Stimulated activated CD8-positive, alpha-beta memory T cell treated with anti-CD3 and anti-CD28 coated beads, Interleukin-12 subunit alpha, Interleukin-12 subunit beta, amount 100 ng/mL, for 24 hours (primary cell): ENCODE measurements around the gene CEACAM1.
"Not testable (repeated sequence)": the region's sequence is repeated elsewhere in the genome, so short reads cannot be mapped to it uniquely, and the experiment has no call there.

ENCODE experiments used
- DNase-seq: peaks from one replicate; pipeline ENCODE4 v3.0.0-alpha.2; 2020; ENCODE audit errors: extremely low read depth

CEACAM1 gene

DNA sequence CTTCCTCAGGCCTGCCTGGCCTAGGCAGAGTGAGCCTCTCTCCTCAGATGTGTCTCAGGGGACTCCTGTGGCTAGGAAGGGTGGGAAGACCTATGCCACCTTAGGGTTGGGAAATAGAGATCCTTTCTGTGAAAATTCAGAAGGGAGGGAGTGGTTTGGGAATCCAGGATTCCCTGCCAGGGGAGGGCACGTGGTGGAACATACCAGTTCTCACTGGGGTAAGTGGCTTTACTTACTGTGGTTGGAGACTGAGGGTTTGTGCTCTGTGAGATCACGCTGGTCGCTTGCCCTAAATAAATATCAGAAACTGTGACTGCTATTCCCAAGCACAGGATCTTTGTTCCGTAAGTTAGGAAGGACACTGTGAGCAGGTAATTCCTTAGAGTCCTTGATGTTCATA, 16.9 kb downstream of the CEACAM1 start:
- no peak for DNase-seq

DNA sequence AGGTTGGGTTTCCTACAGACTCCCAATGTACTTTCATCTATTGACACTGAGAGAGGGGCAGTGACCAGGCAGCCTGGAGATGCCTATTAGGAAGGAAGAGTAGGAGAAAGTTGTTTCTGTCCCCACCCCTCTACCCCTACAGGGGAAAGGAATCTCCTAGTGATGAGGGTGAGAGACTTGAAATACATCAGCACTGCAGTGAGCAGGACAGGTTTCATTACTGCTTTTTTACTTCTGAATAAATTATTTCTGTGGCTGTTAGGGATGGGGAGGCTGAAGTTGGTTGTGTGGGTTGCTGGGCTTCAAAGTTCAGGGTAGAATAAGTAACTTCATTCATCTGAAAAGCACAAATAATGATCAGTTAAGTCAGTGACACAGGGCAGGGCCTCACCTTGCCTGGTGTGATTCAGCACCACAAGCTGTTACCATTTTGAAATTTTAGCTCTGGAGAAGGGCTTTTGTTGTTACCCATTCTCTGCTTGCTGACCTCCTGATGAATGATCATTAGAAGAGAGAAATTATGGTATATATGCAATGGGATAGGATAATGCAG, 19.3 kb downstream of the CEACAM1 start:
- no peak for DNase-seq

DNA sequence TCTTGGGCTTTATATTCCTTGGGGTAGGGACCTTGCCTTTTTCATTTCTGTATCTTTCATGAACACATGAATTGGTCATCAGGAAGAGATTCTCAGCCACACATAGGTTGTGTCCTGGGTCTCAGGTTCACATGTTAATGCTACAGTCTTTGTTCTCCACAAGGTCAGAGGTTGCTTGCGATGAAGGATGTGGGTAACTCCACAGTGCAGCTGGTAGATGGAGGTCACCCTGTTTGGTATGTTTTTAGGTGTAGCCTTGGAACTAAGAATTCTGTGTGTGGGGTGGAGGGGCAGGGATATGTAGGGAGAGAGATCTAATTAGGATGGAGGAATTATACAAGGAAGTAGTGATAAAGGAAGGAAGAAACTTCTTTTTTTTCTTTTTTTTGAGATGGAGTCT, 23.2 kb downstream of the CEACAM1 start:
- DNase-seq, result no peak

DNA sequence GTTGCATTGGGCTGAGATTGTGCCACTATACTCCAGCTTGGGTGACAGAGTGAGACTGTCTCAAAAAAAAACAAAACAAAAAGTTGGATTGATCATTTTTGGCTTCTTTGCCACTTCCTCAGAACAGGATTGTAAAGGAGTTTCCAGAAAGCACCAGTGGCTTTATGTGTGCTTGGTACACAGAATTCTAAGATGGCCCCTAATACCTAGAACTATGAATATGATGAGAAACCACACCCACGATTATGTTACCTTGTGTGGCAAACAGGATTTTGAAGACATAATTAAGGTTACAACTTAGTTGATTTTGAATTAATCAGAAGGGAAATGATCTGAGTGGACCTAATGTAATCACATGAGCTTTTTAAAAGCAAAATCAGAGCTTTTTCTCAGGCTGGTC, 26.5 kb downstream of the CEACAM1 start:
- DNase-seq, result no peak

DNA sequence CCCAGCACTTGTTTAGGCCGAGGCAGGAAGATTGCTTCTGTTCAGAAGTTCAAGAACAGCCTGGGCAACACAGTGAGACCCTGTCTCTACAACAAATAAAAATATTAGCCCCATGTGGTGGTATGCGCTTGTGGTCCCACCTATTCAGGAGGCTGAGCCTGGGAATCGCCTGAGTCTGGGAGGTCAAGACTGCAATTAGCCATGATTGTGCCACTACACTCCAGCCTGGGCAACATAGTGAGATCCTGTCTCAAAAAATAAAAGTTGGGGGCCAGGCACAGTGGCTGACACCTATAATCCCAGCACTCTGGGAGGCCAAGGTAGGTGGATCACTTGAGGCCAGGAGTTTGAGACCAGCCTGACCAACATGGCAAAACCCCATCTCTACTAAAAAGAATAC, 27.0 kb downstream of the CEACAM1 start:
- DNase-seq, result not testable (repeated sequence)

DNA sequence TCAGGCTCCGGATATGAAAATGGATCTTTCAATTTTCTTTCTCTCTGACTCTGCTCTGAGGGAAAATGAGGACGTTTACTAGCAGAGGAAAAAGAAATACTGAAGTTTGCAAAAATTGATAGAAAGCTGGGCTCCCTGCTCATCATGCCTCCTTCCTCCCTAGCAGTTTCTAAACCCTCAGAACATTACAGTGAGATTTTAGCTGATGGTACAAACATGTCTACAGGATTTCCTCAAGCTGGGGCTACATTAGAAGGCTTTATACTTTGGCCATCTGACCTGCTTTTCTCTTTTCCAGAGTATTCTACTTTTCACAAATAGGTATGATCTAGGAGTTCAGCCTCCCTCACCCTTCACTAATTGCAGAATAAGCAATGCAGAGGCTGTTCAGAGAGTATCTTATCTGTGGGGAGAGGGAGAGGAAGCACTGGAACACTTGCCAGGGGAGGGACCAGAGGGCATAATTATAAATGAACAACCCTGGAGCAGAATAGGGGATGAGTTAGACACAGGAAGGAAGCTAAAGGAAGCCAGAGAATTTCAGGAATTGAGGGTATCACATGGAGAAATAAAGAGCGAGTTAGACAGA, 30.0 kb downstream of the CEACAM1 start:
- no peak for DNase-seq

DNA sequence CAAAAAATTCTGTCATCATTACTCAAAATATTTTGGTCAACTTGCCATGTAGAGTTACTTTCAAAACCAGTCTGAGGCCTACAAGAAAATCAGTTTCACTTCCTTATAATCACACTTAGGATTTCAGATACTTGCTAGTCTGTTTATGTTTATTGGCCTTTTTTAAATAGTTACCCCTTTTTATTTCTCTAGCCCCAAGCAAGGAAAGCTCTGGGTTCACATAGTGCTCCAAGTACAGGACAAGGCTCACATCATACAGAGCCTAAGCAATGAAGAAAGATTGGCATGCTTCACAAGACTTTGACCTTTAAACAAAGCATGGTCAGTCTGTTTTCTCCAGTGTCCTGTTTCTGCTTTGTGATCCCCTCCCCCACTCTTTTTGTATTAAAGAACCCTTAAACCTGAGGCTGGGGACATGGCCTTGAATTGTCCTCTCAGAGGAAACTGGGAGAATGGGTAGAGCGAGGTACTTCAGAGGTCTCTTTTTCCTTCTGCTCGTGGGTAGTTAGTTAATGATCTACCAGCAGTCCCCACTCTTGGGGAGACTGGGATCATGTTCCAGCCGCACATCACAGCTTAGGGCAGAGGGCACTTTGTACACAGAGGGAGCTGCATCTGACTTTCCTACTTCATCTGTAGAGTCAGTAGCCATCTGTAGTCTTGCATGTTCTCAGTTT, 30.7 kb downstream of the CEACAM1 start:
- DNase-seq, result no peak

DNA sequence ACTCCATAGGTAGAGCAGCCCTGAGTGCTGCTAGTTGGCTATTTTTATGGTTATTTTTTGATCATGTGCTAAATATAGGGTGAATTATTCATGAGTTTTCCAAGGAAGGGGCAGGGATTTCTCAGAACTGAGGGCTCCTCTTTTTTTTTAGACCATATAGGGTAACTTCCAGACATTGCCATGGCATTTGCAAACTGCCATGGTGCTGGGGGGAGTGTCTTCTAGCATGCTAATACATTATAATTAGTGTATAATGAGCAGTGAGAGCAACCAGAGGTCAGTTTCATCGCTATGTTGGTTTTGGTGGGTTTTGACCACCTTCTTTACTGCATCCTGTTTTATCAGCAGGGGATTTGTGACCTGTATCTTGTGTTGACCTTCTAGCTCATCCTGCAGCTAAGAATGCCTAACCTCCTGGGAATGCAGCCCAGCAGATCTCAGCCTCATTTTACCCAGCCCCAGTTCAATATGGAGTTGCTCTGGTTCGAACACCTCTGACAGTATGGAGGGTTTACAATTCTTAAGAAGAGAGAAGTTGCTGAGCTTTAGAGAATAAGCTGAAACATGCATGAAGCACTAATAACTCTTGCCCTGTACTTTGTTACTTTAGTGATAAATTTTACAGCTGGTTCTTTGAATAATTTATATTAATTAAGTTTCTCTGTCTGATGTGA, 31.7 kb downstream of the CEACAM1 start:
- no peak for DNase-seq

DNA sequence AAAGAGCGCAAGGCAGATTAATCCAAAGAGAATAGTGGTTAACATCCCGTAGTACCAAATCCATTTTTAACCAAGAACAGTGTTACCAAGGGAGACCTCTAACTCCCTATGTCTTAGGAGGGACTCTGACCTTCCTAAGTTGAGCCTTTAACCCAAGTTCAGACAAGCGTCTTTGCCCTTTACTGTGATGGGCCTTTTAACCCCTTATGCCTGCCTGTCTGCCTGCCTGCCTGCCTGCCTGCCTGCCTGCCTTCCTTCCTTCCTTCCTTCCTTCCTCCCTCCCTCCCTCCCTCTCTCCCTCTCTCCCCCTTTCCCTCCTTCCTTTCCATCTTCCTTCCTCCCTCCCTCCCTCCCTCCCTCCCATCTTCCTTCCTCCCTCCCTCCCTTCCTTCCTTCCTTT, 32.6 kb downstream of the CEACAM1 start:
- no peak for DNase-seq

DNA sequence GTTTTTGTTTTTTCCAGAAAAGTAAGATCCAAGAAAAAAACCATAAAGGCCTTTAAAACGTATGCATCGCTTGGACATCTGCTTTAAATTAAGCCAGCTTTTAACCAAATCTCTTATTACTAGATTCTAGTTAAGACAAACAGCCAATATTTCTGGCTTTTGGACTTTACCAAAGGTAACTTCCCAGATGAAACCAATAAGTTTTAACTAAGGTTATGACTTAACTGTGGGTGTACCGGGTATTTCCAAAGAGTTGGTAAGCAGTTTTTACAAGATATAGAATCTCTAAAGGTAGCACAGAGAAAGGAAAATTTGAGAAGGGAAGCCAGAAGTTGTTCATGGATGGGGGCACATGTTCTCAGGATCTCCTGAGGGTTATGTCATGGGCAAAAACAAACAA, 34.0 kb downstream of the CEACAM1 start:
- no peak for DNase-seq

DNA sequence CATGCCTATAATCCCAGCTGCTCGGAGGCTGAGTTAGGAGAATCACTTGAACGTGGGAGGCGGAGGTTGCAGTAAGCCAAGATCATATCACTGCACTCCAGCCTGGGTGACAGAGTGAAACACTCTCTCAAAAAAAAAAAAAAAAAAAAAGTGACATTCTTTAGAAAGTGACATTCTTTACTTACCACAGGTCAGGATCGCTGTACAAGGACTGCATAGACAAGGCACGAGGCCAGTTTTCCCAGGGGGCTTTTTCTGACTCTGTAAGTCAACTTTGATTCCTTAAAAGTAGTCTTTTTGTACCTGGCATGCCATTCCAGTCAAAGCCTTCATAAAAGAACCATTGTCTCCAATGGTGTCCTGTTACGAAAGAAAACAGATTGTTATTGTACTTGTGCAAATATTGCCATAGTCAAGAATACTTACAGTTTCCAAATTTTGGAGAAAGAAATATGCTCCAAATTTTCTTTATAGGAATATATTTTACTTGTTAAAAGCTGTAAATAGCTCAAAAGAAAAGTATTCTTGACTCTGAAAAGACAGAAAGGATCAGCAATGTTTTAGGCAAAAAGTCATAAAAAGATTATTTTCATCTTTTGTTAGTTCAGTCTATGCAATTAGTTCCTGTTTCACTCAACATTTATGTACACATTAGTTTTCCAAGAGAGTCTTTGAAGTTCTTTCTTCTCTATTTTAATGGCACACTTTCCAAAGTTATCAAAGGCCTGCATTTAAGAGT, 39.3 kb downstream of the CEACAM1 start:
- no peak for DNase-seq

DNA sequence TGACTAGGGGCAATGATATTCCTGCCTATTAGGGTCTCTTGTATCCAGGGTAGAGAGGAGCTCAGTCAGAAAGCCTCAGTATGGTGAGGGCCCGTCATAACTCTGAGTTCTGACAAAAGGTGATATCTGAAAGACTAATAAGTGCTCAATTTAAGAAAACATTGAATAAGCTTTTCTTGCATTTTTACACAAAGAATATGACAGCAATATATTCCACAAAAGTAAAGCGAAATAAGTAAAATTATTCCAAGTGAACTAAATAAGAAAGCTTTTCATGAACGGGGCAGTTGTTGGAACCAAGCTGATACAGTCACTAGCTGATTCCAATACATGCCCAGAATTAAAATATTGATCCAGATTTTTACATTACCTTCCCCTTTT, 40.5 kb downstream of the CEACAM1 start:
- no peak for DNase-seq

DNA sequence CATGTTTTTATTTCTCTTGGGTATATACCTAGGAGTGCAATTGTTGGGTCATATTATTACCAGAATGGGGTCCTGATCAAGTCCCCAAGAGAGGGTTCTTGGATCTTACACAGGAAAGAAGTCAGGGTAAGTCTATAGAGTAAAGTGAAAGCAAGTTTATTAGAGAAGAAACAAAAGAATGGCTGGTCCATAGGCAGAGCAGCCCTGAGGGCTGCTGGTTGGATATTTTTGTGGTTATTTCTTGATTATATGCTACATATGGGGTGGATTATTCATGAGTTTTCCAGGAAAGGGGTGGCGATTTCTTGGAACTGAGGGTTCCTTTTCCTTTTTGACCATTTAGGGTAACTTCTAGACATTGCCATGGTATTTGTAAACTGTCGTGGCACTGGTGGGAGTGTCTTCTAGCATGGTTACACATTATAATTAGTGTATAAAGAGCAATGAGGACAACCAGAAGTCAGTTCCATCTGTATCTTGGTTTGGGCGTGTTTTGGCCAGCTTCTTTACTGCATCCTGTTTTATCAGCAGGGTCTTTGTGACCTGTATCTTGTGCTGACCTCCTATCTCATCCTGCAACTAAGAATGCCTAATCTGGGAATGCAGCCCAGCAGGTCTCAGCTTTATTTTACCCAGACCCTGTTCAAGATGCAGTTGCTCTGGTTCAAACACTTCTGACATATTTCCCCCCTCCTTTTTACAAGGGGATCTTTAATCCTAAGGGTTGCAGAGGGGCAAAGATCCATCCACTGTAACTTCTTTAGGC, 41.1 kb downstream of the CEACAM1 start:
- DNase-seq, result no peak

DNA sequence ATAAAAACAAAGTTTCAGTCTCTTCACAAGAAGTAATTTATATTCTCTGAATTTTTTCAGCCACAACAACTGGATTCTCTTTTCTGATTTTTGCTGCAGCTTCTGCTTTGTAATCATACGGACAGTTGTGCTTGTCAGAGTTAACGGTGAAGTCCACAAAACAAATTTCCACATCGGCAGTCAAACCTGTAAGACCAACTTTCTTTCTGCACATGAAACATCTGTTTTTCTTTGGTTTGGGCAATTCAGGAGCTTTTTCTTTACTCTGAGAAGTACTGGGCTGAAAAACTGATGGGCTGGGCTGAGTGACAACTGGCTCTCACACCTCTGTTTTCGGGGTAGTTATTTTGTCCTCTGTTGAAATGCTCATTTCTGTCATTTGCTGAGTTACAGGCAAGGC, 43.2 kb downstream of the CEACAM1 start:
- DNase-seq, result not testable (repeated sequence)

DNA sequence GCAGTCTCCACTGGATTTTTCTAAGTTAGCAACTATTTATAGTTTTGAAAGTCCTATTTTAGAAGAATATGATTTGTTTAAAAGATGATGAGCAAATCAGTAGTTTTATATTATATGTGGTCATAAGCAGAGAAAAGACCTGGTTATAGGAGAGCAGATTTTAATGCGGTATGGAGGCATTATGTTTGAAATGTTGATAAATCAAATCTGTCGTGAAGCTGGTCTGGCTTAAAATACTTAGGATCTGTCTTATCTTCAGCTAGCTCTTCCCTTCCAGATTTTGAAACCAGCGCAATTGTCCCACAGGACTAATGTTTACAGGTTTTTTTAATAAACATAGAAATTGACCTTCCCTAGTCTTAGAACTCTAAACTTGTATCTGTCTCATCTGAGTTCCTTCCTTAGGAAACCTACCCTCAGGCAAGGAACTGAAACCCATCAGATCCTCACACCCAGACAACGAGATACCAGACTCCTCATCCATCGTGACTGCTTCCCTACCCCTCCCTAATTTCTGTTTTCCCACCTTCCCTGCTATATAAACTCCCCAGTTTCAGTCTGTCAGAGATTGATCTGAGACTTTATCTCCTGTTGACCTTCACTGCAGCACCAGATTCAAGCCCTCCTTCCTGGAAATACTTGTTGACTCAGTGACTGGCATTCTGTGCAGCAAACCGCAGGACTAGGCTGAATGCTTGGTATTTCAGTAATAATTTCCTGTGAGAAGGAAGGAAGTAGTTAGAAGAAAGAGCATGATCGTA, 47.8 kb downstream of the CEACAM1 start:
- no peak for DNase-seq

DNA sequence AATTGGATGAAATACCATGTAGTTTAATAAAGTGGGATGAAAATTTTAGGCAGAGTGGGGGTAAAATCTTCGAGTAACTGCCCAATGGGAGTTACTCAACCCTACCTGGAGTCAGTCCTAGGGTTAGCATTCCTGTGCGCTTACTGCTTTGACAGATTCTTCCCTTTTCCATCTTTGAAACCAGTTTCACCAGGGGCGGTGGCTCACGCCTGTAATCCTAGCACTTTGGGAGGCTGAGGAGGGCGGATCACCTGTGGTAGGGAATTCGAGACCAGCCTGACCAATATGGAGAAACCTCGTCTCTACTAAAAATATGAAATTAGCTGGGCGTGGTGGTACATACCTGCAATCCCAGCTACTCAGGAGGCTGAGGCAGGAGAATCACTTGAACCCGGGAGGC, 48.5 kb downstream of the CEACAM1 start:
- DNase-seq, result no peak

DNA sequence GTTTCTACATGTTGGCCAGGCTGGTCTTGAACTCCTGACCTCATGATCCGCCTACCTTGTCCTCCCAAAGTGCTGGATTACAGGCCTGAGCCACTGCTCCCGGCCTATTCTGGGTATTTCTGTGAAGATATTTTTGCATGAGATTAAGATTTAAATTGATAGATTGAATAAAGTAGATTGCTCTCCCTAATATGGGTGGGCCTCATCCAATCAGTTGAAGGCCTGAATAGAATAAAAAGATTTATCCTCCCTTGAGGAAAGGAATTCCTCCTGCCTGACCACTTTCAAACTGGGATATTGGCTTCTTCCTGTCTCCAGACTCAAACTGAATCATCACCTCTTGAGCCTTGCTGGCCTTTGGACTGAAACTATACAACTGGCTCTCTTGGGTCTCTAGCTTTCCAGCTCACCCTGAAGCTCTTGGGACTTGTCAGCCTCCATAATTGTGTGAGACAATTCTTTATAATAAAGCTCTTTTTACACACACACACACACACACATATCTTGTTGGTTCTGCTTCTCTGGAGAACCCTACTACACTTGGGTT, 49.4 kb downstream of the CEACAM1 start:
- DNase-seq, result no peak

DNA sequence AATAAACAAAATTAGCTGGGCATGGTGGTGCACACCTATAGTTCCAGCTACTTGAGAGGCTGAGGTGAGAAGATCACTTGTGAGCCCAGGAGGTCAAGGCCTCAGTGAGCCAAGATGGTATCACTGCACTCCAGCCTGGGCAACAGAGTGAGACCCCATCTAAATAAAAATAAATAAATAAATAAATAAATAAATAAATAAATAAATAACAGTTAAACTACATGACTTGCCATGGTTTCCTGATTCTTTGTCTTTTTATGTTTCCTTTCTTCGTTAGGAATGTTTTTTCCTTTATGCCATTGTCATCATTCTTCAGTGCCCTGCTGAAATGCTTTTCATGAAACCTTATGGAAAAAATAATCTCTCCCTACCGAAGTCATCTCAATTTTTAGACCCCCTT, 50.3 kb downstream of the CEACAM1 start:
- DNase-seq, result no peak

DNA sequence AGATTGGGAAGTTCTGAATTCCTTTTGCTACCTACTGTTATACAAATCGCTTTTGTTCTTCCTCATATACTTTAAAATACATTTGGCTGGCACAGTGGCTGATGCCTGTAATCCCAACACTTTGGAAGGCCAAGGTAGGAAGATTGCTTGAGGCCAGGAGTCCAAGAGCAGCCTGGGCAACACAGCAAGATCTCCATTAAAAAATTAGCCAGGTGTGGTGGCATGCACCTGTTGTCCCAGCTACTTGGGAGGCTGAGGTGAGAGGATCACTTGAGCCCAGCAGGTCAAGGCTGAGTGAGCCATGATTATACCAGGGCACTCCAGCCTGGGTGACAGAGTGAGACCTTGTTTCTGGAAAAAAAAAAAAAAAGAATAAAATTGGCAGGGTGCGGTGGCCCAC, 51.2 kb downstream of the CEACAM1 start:
- no peak for DNase-seq

DNA sequence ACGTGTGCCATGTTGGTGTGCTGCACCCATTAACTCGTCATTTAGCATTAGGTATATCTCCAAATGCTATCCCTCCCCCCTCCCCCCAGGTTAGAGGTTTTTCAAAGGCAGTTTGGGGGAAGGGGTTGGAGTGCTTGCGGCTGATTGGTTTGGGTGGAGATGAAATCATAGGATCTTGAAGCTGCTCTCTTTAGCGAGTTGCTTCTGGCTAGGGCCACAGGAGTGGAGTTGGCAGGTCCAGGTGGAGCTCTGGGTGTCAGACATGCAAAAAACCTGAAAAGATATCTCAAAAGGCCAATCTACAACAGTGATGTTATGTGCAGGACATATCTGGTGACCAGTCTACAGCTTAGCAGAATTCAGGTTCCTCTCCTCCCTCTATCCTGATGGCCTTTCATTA, 52.9 kb downstream of the CEACAM1 start:
- DNase-seq, result no peak

DNA sequence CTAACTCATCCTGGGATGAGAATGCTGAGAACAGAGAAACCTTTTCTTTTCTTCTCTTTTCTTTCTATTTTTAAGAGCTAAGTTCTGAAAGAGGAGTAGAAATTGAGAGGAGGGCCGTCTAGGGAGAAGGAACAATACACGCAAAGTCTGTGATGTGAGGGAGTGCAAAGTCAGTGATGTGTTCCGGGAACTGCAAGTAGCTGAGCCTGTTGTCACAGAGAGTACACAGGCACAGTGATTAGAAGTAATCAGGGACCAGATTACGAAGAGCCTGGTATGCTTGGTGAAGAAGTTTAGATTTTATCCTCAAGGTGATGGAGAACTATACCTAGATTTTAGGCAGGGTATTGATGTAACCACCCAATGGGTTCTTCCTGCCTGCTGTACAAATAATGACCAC, 53.5 kb downstream of the CEACAM1 start:
- no peak for DNase-seq
